ENCODE data around the gene GFI1B.
A peak's percentile ranks its signal among the peaks of the same experiment; 100 is the strongest.

GFI1B gene

GRCh38 chr9:132978451-132979131 lies at the start of gene GFI1B:
GFI1B (plus strand) TSS chr9:132978694; CDS start chr9:132986679, 7,985 bp downstream.
- DNase-seq = no peak
- in situ Hi-C loops (cut with HindIII; ENCODE audit: low pct_ligation_motif_present, low pct_unique_long_range_greater_than_20kb, low sequenced_read_pairs) = no loop called here

GRCh38 chr9:132931178-132931735 lies 47.2 kb upstream of the GFI1B start:
- DNase-seq = no peak
- in situ Hi-C loops (cut with HindIII; ENCODE audit: low pct_ligation_motif_present, low pct_unique_long_range_greater_than_20kb, low sequenced_read_pairs) = no loop called here

GRCh38 chr9:132935026-132935425 lies 43.5 kb upstream of the GFI1B start:
- no peak for DNase-seq
- in situ Hi-C loops (cut with HindIII; ENCODE audit: low pct_ligation_motif_present, low pct_unique_long_range_greater_than_20kb, low sequenced_read_pairs) = no loop called here

DNA sequence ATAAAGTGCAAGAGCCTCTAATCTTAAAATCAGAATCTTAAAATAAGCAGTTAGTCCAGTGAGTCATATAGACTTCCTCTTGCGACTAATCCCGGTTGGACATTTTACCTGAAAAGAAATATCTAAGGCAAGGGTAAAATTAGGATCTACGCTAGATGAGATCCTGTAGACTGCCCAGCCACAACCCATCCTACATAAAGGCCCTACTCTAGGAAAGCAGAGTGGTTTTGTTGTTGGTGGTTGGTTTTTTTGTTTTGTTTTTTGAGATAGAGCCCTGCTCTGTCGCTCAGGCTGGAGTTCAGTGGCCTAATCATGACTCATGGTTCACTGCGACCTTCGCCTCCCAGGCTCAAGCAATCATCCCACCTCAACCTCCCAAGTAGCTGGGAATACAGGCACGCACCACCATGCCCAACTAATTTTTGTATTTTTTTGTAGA lies 41.0 kb upstream of the GFI1B start:
- in situ Hi-C loops (cut with HindIII; ENCODE audit: low pct_ligation_motif_present, low pct_unique_long_range_greater_than_20kb, low sequenced_read_pairs) = no loop called here
- no peak for DNase-seq

DNA sequence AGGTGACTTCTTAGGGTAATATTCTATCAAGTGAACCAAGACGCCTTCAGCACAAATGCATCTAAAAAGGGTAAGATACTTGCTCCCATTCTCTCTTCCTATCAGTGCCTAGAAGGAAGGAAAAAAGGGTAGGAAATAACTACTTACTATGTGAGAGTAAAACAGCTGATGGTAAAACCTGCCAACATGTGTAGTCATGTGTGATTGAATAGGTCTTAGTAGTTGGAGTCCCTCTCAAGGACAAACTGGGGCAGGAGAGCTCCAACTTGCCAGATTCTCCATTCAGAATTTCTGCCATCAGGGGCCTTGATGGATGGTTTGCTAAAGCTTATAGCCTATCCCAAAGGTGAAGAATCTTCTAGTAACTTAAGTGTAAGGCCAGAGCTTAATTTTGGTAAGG lies 39.3 kb upstream of the GFI1B start:
- in situ Hi-C loops (cut with HindIII; ENCODE audit: low pct_ligation_motif_present, low pct_unique_long_range_greater_than_20kb, low sequenced_read_pairs) = no loop called here
- DNase-seq = no peak

- no peak for DNase-seq
- in situ Hi-C loops (cut with HindIII; ENCODE audit: low pct_ligation_motif_present, low pct_unique_long_range_greater_than_20kb, low sequenced_read_pairs) = no loop called here
These were observed 35.8 kb upstream of the GFI1B start for GRCh38 chr9:132942541-132943182.

- in situ Hi-C loops (cut with HindIII; ENCODE audit: low pct_ligation_motif_present, low pct_unique_long_range_greater_than_20kb, low sequenced_read_pairs) = no loop called here
- DNase-seq = no peak
These were observed 34.7 kb upstream of the GFI1B start for GRCh38 chr9:132943651-132944293.

DNA sequence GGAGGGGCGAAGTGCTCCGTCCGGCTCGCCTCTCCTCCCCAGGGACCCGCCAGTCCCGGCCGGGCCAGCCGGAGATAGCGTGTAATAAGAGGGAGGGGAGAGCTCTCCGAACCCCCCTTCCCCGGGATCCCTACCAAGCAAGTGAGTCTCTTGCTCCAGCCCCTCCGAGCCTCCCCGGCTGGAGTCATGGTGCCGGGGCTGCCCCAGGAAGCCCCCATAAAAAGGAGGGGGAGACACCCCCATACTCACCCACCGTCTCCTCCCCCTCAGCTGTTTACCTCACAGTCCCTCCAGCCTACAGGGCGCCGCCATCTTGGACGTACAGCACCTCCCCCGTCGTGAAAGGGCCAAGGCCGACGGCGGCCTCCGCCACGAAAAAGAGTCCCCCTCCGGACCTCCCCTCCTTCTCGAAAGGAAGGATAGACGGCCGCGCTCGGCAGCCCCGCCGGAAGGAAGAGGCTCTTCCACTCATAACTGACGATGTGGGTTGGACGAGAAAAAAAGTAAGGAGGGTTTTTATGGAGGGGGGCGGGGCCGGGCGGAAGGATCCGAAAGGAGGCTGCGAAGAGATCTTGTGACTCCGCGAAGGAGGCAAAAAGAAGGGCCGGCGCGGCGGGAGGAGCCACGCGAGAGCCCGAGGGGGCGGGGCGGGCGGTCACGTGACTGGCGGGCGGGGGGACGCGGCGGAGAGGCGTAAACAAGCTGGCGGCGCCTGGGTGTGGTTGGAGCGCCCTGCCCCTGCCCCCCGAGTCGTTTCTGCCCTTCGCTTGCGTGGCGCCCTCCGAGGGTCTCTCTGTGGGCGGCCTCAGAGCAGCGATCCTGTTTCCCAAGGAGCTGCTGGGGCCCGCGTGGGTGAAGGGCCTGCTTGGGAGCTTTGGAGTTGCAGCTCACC lies 34.0 kb upstream of the GFI1B start, which contains the start of gene TSC1:
TSC1 (minus strand) TSS at position 323 of the 892 bp plus-strand sequence. CDS start 15,744 bp downstream, outside the sequence.
- in situ Hi-C loops (cut with HindIII; ENCODE audit: low pct_ligation_motif_present, low pct_unique_long_range_greater_than_20kb, low sequenced_read_pairs) = no loop called here
- peak; percentile 90 for DNase-seq

DNA sequence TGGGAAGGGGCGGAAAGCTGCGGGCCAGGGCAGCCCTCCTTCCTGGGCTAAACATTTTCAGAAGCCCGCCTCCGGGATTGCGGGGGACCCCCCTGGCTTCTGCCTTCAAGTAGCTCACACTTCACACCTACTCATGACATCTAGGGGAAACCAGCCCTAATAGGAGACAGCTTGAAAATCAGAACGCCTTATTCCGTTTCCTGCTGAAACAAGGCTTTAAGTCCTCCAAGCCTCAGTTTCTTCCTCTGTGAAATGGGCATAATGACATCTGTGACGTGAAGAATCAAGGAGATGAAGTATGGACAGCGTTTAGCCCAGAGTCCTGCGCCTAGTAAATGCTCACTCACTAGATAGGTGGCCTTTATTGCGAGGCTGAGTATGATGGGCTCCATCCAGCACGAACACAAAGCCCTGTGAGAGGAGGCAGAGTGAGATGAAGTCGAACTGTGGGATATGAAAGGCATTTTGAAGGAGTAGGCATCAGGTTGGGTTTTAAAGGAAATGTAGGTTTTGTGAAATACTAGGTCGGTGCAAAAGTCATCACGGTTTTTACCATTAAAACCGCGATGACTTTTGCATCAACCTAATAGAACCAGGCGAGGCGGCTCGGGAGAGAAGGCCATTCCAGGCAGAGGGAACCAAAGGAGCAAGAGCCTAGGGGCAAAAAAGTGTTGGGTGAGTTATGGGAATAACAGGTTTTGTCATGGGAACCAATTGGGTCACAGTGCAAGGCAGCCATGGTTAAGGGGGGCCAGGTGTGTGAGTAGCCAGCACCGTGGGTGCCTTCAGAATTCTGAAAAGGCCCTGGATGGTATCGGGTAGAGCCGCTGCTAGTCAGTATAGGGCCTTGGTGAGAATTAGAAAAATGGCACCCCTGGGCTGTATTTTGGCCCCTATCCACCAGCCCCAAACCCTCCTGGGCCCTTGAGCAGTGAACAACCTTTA lies 33.0 kb upstream of the GFI1B start:
- no peak for DNase-seq
- in situ Hi-C loops (cut with HindIII; ENCODE audit: low pct_ligation_motif_present, low pct_unique_long_range_greater_than_20kb, low sequenced_read_pairs) = no loop called here

DNA sequence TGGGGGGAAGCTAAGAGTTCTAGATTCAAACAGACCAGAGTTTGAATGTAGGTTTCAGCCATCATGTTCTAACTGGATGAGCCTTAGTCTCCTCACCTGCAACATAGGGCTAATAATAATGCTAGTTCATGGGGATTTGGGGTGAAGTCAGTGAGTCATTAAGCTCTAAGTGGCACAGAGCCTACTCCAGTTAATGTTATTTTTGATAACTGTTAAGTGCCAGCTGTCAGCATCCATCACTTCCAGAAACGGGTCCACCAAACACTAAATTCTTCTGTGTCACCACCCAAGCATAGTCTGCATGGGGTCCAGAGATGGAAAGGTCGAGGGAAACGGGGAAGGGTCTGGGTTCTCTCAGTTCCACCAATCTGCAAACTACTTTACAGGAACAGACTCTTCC lies 32.3 kb upstream of the GFI1B start:
- in situ Hi-C loops (cut with HindIII; ENCODE audit: low pct_ligation_motif_present, low pct_unique_long_range_greater_than_20kb, low sequenced_read_pairs) = no loop called here
- DNase-seq = no peak

DNA sequence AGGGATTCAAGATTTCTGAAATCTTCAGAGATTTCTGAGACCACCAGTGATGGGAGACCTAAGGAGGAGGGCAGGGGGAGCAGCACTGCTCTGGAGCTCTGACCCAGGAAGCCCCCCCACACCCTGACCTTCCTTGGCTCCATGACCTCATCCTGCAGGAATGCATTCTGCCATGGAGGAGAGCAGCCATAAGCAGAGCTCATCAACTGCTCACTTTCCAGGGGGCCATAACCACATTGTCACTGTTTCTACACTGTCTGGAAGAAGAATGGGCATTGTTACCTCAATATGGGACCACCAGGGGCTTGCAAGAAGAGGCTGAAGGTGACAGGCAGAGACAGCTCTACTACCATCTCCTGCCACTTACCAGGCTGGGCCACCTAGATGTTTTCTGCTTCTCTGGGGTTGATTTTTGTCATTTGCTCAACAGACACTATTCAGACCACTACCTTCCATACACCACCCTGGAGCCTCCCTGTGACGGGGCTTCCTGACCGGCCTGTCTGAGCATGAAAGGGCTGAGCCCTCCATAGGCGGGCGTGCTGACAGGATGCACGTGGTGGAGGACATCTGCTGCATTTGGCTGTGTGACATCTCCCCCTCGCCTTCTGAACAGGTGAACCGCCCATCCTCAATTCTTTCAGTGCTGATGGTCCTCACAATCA lies 31.7 kb upstream of the GFI1B start:
- peak; percentile 72 for DNase-seq
- in situ Hi-C loops (cut with HindIII; ENCODE audit: low pct_ligation_motif_present, low pct_unique_long_range_greater_than_20kb, low sequenced_read_pairs) = no loop called here

DNA sequence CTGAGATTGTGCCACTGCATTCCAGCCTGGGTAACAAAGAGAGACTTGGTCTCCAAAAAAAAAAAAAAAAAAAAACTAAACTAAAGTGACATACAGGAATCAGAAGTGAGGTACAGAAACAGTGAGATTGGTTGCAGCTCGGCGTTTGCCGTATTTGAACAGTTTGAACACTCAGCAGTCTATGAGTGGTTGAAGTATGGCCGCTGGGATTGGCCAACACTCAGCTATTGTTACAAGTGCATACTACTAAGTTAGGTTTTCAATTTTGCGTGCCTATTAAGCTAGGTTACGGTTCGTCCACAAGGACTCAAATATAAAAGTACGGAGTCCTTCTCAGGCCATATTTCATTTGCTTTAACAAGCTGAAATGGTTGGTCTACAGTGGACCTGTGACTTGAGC lies 30.7 kb upstream of the GFI1B start:
- no peak for DNase-seq
- in situ Hi-C loops (cut with HindIII; ENCODE audit: low pct_ligation_motif_present, low pct_unique_long_range_greater_than_20kb, low sequenced_read_pairs) = no loop called here

GRCh38 chr9:132948482-132949050 lies 29.9 kb upstream of the GFI1B start:
- DNase-seq = no peak
- in situ Hi-C loops (cut with HindIII; ENCODE audit: low pct_ligation_motif_present, low pct_unique_long_range_greater_than_20kb, low sequenced_read_pairs) = no loop called here

- DNase-seq = no peak
- in situ Hi-C loops (cut with HindIII; ENCODE audit: low pct_ligation_motif_present, low pct_unique_long_range_greater_than_20kb, low sequenced_read_pairs) = no loop called here
These were observed 28.8 kb upstream of the GFI1B start for GRCh38 chr9:132949709-132950108.

DNA sequence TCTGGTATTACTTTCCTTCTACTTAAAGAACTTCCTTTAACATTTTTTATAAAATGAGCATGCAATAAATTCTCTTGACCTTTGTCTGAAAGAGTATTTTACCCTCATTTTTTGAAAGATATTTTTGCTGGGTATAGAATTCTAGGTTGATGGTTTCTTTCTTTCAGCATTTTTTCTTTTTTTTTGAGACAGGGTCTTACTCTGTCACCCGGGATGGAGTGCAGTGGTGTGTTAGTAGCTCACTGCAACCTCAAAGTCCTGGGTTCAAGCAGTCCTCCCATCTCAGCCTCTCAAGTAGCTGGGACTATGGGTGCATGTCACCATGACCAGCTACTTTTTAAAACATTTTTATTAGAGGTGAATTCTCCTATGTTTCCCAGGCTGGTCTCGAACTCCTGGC lies 23.4 kb upstream of the GFI1B start:
- no peak for DNase-seq
- in situ Hi-C loops (cut with HindIII; ENCODE audit: low pct_ligation_motif_present, low pct_unique_long_range_greater_than_20kb, low sequenced_read_pairs) = no loop called here

DNA sequence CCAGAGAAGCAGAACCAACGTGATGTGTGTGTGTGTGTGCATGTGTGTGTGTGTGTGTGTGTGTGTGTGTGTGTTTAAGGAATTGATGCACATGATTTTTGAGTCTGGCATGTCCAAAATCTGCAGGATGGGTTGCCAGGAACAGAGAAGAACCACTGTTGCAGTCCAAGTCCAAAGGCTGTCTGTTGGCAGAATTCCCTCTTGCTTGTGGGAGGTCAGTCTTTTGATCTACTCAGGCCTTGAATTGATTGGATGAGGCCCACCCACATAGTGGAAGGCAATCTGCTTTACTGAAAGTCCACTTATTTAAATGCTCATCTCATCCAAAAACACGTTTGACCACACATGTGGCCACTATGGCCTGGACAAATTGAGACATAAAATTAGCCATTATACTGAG lies 22.7 kb upstream of the GFI1B start:
- DNase-seq = no peak
- in situ Hi-C loops (cut with HindIII; ENCODE audit: low pct_ligation_motif_present, low pct_unique_long_range_greater_than_20kb, low sequenced_read_pairs) = no loop called here

GRCh38 chr9:132957805-132958204 lies 20.7 kb upstream of the GFI1B start:
- in situ Hi-C loops (cut with HindIII; ENCODE audit: low pct_ligation_motif_present, low pct_unique_long_range_greater_than_20kb, low sequenced_read_pairs) = no loop called here

More at GRCh38 chr9:132957805-132958204, 20.7 kb upstream of the GFI1B start:
- DNase-seq = no peak

All from ACHN (cell line).